ENCODE measurements around the gene GAK. TPM values are rescaled to one million over a fixed set of nuclear protein-coding genes. Genes with fewer than 3 reads are reported as not detected.
A peak's percentile ranks its signal among the peaks of the same experiment; 100 is the strongest.

The GAK gene
- polyA plus RNA-seq, 2 donors: 82.3 to 147 TPM

DNA sequence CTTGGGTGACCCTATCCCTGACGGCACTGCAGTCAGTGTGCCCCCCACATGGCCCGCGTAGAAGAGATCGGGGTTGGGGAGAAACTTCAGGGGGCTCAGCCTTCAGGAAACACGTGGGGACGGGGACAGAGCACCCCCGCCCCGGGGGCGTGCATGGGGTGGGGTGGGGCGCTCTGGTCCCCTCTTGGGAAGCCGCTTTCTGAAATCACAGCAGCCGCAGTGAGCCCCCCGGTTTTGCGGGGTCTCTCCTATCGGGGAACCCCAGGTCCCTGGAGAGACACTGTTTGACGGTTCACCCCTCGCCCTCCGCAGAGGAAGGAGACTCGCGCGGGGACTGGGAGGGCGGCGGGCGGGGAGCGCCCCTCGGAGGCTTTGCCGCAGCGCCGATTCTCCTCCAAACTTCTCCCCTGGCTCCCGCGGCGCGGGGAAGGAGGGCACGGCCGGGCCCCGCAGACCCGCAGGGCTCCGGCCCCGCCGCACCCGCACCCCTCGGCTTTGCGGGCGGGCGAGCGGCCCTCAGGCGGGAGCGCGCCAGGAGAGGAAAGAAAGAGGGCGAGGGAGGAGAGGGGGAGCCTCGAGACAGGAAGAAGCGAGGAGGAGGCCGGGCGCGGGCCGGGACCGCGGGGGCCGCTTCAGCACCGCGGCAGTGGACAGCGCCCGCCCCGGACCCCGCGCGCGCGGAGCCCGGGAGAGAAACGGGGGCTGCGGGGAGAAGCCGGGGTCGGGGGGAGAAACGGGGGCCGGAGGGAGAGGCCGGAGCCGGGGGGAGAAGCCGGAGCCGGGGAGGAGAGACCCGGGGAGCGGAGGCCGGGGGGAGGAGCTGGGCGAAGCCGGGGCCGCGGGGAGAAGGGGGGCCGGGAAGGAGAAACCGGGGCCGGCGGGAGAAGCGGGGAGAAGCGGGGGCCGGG lies 106.8 kb downstream of the GAK start:
- Histone ChIP-seq H3K36me3 (ENCODE audit: control insufficient read depth in 2 of 2, insufficient read depth in 2 of 2, low read length in 1 of 2) (no peaks in the 10 kb centered on the region), H3K27me3 (ENCODE audit: control insufficient read depth in 1 of 2, insufficient read depth in 2 of 2, low read length in 2 of 2) (peaks cover 0 to 32% of the 10 kb centered on the region in 2 donors), H3K27ac (ENCODE audit: low read depth in 2 of 2, low read length in 1 of 2) (no peak overlapping the region), H3K4me1 (ENCODE audit: control insufficient read depth in 2 of 2, insufficient read depth in 2 of 2, low read length in 1 of 2) (peaks cover 6 to 10% of the 10 kb centered on the region in 2 donors), H3K4me3 (ENCODE audit: low read depth in 1 of 2, low read length in 2 of 2) (peak overlapping the region in 1 of 2 donors; percentile 44), H3K9me3 (ENCODE audit: control insufficient read depth in 2 of 2, insufficient read depth in 1 of 2, low read depth in 1 of 2, low read length in 1 of 2) (no peaks in the 10 kb centered on the region)
- WGBS, 2 donors: 7 to 8% methylated on average over 48 to 94 of the region's 94 CpGs

GRCh38 chr4:824461-825062 lies 107.6 kb downstream of the GAK start:
- peaks cover 0 to 32% of the 10 kb centered on the region in 2 donors for H3K27me3 ChIP-seq (ENCODE audit: control insufficient read depth in 1 of 2, insufficient read depth in 2 of 2, low read length in 2 of 2)

DNA sequence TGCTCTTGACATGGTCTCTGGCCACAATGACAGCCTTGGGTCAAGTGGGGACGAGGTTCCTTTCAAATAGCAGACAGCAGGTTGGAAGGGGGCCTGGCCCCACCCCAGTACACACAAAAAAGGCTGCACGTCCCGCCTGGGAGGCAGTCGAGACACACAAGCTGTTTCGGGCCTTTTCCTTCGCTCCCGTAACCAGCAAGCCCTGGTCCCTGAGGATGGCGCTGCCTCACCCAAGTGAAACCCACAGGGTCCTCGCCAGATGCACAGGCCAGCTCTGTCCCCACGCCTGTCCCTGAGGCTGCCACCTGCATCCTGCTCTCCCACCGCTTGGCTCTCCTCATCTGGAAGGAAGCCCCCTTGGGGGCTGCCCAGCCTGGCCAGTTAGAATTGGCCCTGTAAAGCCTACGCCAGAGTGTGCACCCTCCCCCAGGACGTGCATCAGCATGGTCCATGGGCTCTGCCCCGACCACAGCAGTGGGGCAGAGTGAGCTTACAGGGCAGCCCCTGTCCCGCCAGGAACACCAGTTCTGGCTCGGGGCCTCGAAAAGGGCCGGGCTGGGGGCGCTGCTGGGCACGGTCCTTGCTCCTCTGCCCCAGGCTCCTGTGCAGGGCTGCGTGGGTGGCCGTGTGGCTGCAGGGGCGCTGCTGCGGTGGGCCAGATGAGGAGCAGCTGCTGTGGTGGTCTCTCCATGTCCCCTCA lies 108.2 kb downstream of the GAK start:
- H3K27me3 ChIP-seq (ENCODE audit: control insufficient read depth in 1 of 2, insufficient read depth in 2 of 2, low read length in 2 of 2): peaks cover 0 to 32% of the 10 kb centered on the region in 2 donors
- H3K4me3 ChIP-seq (ENCODE audit: low read depth in 1 of 2, low read length in 2 of 2): no peak overlapping the region

More at GRCh38 chr4:824461-825062, 107.6 kb downstream of the GAK start:
- peaks cover 6 to 10% of the 10 kb centered on the region in 2 donors for H3K4me1 ChIP-seq (ENCODE audit: control insufficient read depth in 2 of 2, insufficient read depth in 2 of 2, low read length in 1 of 2)
- 13 to 16% methylated on average over 15 to 23 of the region's 23 CpGs for WGBS, 2 donors
- H3K27ac ChIP-seq (ENCODE audit: low read depth in 2 of 2, low read length in 1 of 2): no peak overlapping the region
- no peaks in the 10 kb centered on the region for H3K36me3 ChIP-seq (ENCODE audit: control insufficient read depth in 2 of 2, insufficient read depth in 2 of 2, low read length in 1 of 2)
- H3K9me3 ChIP-seq (ENCODE audit: control insufficient read depth in 2 of 2, insufficient read depth in 1 of 2, low read depth in 1 of 2, low read length in 1 of 2): peaks cover 0 to 5% of the 10 kb centered on the region in 2 donors
- H3K4me3 ChIP-seq (ENCODE audit: low read depth in 1 of 2, low read length in 2 of 2): no peak overlapping the region

GRCh38 chr4:823176-823760 lies 108.8 kb downstream of the GAK start:
- H3K27ac ChIP-seq (ENCODE audit: low read depth in 2 of 2, low read length in 1 of 2): no peak overlapping the region
- H3K36me3 ChIP-seq (ENCODE audit: control insufficient read depth in 2 of 2, insufficient read depth in 2 of 2, low read length in 1 of 2): no peaks in the 10 kb centered on the region
- 68 to 70% methylated on average over 21 of the region's 21 CpGs for WGBS, 2 donors
- H3K4me3 ChIP-seq (ENCODE audit: low read depth in 1 of 2, low read length in 2 of 2): no peak overlapping the region
- peaks cover 0 to 8% of the 10 kb centered on the region in 2 donors for H3K9me3 ChIP-seq (ENCODE audit: control insufficient read depth in 2 of 2, insufficient read depth in 1 of 2, low read depth in 1 of 2, low read length in 1 of 2)
- peaks cover 0 to 34% of the 10 kb centered on the region in 2 donors for H3K27me3 ChIP-seq (ENCODE audit: control insufficient read depth in 1 of 2, insufficient read depth in 2 of 2, low read length in 2 of 2)
- peaks cover 6 to 10% of the 10 kb centered on the region in 2 donors for H3K4me1 ChIP-seq (ENCODE audit: control insufficient read depth in 2 of 2, insufficient read depth in 2 of 2, low read length in 1 of 2)

More for the DNA sequence above, 108.2 kb downstream of the GAK start:
- Histone ChIP-seq H3K27ac (ENCODE audit: low read depth in 2 of 2, low read length in 1 of 2) (no peak overlapping the region), H3K36me3 (ENCODE audit: control insufficient read depth in 2 of 2, insufficient read depth in 2 of 2, low read length in 1 of 2) (no peaks in the 10 kb centered on the region), H3K9me3 (ENCODE audit: control insufficient read depth in 2 of 2, insufficient read depth in 1 of 2, low read depth in 1 of 2, low read length in 1 of 2) (peaks cover 0 to 8% of the 10 kb centered on the region in 2 donors), H3K4me1 (ENCODE audit: control insufficient read depth in 2 of 2, insufficient read depth in 2 of 2, low read length in 1 of 2) (peaks cover 6 to 10% of the 10 kb centered on the region in 2 donors)
- 42 to 55% methylated on average over 17 to 24 of the region's 24 CpGs for WGBS, 2 donors

- peaks cover 6 to 10% of the 10 kb centered on the region in 2 donors for H3K4me1 ChIP-seq (ENCODE audit: control insufficient read depth in 2 of 2, insufficient read depth in 2 of 2, low read length in 1 of 2)
- H3K27me3 ChIP-seq (ENCODE audit: control insufficient read depth in 1 of 2, insufficient read depth in 2 of 2, low read length in 2 of 2): peaks cover 0 to 29% of the 10 kb centered on the region in 2 donors
- peaks cover 0 to 8% of the 10 kb centered on the region in 2 donors for H3K9me3 ChIP-seq (ENCODE audit: control insufficient read depth in 2 of 2, insufficient read depth in 1 of 2, low read depth in 1 of 2, low read length in 1 of 2)
- no peaks in the 10 kb centered on the region for H3K36me3 ChIP-seq (ENCODE audit: control insufficient read depth in 2 of 2, insufficient read depth in 2 of 2, low read length in 1 of 2)
- H3K4me3 ChIP-seq (ENCODE audit: low read depth in 1 of 2, low read length in 2 of 2): no peak overlapping the region
- no peak overlapping the region for H3K27ac ChIP-seq (ENCODE audit: low read depth in 2 of 2, low read length in 1 of 2)
- 48 to 56% methylated on average over 24 of the region's 24 CpGs for WGBS, 2 donors
Observed at GRCh38 chr4:822361-823175, 109.5 kb downstream of the GAK start.

GRCh38 chr4:821631-822030 lies 110.5 kb downstream of the GAK start:
- WGBS, 2 donors: 76 to 77% methylated on average over 16 of the region's 16 CpGs
- no peaks in the 10 kb centered on the region for H3K36me3 ChIP-seq (ENCODE audit: control insufficient read depth in 2 of 2, insufficient read depth in 2 of 2, low read length in 1 of 2)
- peaks cover 6% of the 10 kb centered on the region in 2 donors for H3K4me1 ChIP-seq (ENCODE audit: control insufficient read depth in 2 of 2, insufficient read depth in 2 of 2, low read length in 1 of 2)
- H3K27ac ChIP-seq (ENCODE audit: low read depth in 2 of 2, low read length in 1 of 2): no peak overlapping the region
- H3K9me3 ChIP-seq (ENCODE audit: control insufficient read depth in 2 of 2, insufficient read depth in 1 of 2, low read depth in 1 of 2, low read length in 1 of 2): peaks cover 0 to 8% of the 10 kb centered on the region in 2 donors
- H3K27me3 ChIP-seq (ENCODE audit: control insufficient read depth in 1 of 2, insufficient read depth in 2 of 2, low read length in 2 of 2): peaks cover 0 to 23% of the 10 kb centered on the region in 2 donors
- no peak overlapping the region for H3K4me3 ChIP-seq (ENCODE audit: low read depth in 1 of 2, low read length in 2 of 2)

- Histone ChIP-seq H3K27ac (ENCODE audit: low read depth in 2 of 2, low read length in 1 of 2) (no peak overlapping the region), H3K4me1 (ENCODE audit: control insufficient read depth in 2 of 2, insufficient read depth in 2 of 2, low read length in 1 of 2) (peaks cover 4 to 6% of the 10 kb centered on the region in 2 donors), H3K27me3 (ENCODE audit: control insufficient read depth in 1 of 2, insufficient read depth in 2 of 2, low read length in 2 of 2) (peaks cover 0 to 20% of the 10 kb centered on the region in 2 donors)
Observed at GRCh38 chr4:821181-821591, 110.9 kb downstream of the GAK start.

DNA sequence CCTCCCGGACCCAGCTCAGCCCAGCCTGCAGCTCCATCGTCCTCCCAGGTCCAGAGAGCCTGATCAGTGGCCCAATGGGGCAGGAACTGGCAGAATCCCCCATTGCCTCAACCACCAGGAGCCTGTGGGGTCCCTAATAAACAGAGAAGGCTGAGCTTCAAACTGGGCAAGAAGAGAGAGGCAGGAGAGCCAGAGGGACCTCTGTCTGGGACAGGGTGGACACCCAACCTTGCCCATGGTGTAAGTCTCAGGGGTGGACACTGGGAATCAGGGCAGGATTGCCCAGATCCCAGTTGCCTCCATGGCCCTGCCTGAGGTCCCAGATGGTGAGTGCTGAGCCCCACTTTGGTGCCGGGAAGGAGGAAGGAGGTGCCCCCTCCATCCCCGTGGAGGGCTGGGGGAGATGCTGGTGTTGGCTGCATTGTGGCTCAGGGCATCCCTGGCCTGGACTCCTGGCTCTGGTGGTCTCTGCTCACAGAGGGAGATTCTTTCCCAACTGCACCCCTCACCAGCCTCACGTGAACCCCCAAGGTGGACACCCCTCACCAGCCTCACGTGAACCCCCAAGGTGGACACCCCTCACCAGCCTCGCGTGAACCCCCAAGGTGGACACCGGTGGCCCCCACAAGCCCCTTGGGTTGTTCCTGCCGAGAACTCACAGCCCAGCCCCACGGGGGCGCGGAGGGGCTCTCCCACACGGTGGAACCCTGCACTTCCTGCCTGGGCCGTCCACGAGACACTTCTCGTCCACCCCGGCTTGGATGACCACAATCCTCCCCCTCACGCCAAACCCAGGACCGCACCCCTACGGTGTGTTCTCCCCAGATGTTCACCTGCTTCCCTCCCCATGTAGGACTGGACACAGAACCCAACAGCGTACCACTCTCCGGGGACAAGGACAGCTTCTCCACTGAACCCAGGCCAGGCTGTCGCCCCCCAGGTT lies 111.6 kb downstream of the GAK start:
- no peak overlapping the region for H3K27ac ChIP-seq (ENCODE audit: low read depth in 2 of 2, low read length in 1 of 2)
- no peaks in the 10 kb centered on the region for H3K36me3 ChIP-seq (ENCODE audit: control insufficient read depth in 2 of 2, insufficient read depth in 2 of 2, low read length in 1 of 2)
- 82 to 84% methylated on average over 24 of the region's 24 CpGs for WGBS, 2 donors
- no peak overlapping the region for H3K4me3 ChIP-seq (ENCODE audit: low read depth in 1 of 2, low read length in 2 of 2)
- peaks cover 0 to 17% of the 10 kb centered on the region in 2 donors for H3K27me3 ChIP-seq (ENCODE audit: control insufficient read depth in 1 of 2, insufficient read depth in 2 of 2, low read length in 2 of 2)
- peaks cover 4 to 6% of the 10 kb centered on the region in 2 donors for H3K4me1 ChIP-seq (ENCODE audit: control insufficient read depth in 2 of 2, insufficient read depth in 2 of 2, low read length in 1 of 2)
- H3K9me3 ChIP-seq (ENCODE audit: control insufficient read depth in 2 of 2, insufficient read depth in 1 of 2, low read depth in 1 of 2, low read length in 1 of 2): peaks cover 0 to 8% of the 10 kb centered on the region in 2 donors

More at GRCh38 chr4:821181-821591, 110.9 kb downstream of the GAK start:
- no peaks in the 10 kb centered on the region for H3K36me3 ChIP-seq (ENCODE audit: control insufficient read depth in 2 of 2, insufficient read depth in 2 of 2, low read length in 1 of 2)
- WGBS, 2 donors: 69 to 74% methylated on average over 22 of the region's 22 CpGs
- H3K9me3 ChIP-seq (ENCODE audit: control insufficient read depth in 2 of 2, insufficient read depth in 1 of 2, low read depth in 1 of 2, low read length in 1 of 2): peaks cover 0 to 8% of the 10 kb centered on the region in 2 donors
- H3K4me3 ChIP-seq (ENCODE audit: low read depth in 1 of 2, low read length in 2 of 2): no peak overlapping the region
